Endodermal cell (in vitro differentiated cells): ENCODE results near the gene NDUFAF8. TPM values are rescaled to one million over a fixed set of nuclear protein-coding genes. Genes with fewer than 3 reads are reported as not detected.
A peak's percentile ranks its signal among the peaks of the same experiment; 100 is the strongest.

Experiments
- DNase-seq: peaks from one replicate; pipeline ENCODE4 v3.0.0-alpha.2; 2017
- H3K27ac ChIP-seq: 2 replicates; pipeline ENCODE4 v1.5.1; 2013; ENCODE audit warnings: mild to moderate bottlenecking, low read depth, low read length, moderate library complexity
- H3K27me3 ChIP-seq: 2 replicates; pipeline ENCODE4 v1.6.1; 2013; ENCODE audit warnings: mild to moderate bottlenecking, low read length, moderate library complexity; ENCODE audit not compliant: insufficient read depth, control insufficient read depth, poor library complexity, severe bottlenecking
- H3K36me3 ChIP-seq: 2 replicates; pipeline ENCODE4 v1.7.0; 2013; ENCODE audit warnings: mild to moderate bottlenecking, low read length, moderate library complexity; ENCODE audit not compliant: control insufficient read depth, insufficient read depth
- H3K4me1 ChIP-seq: one replicate; pipeline ENCODE4 v1.7.0; 2013; ENCODE audit warnings: low read length; ENCODE audit not compliant: control insufficient read depth, insufficient read depth
- H3K4me3 ChIP-seq: 2 replicates; pipeline ENCODE4 v1.5.1; 2013; ENCODE audit warnings: mild to moderate bottlenecking, low read length, moderate library complexity
- H3K9ac ChIP-seq: 2 replicates; pipeline ENCODE4 v1.6.1; 2013; ENCODE audit warnings: mild to moderate bottlenecking, low read length, moderate library complexity; ENCODE audit not compliant: poor library complexity, severe bottlenecking; ENCODE audit errors: extremely low read depth
- H3K9me3 ChIP-seq: 2 replicates; pipeline ENCODE4 v1.6.1; 2013; ENCODE audit warnings: mild to moderate bottlenecking, low read length, moderate library complexity; ENCODE audit not compliant: control insufficient read depth
- H3K27ac Mint-ChIP-seq: 2 replicates; pipeline ENCODE4 v1.8.0; 2020; ENCODE audit warnings: mixed read lengths
- H3K27me3 Mint-ChIP-seq: 2 replicates; pipeline ENCODE4 v1.8.0; 2021; ENCODE audit warnings: mild to moderate bottlenecking, mixed read lengths; ENCODE audit not compliant: insufficient read depth
- H3K36me3 Mint-ChIP-seq: 2 replicates; pipeline ENCODE4 v1.8.0; 2020; ENCODE audit warnings: low read depth, mixed read lengths
- H3K4me1 Mint-ChIP-seq: 2 replicates; pipeline ENCODE4 v1.8.0; 2020; ENCODE audit warnings: mixed read lengths
- H3K4me3 Mint-ChIP-seq: 2 replicates; pipeline ENCODE4 v1.8.0; 2020; ENCODE audit warnings: mild to moderate bottlenecking, moderate library complexity, mixed read lengths
- H3K9me3 Mint-ChIP-seq: 2 replicates; pipeline ENCODE4 v1.8.0; 2020; ENCODE audit warnings: mild to moderate bottlenecking, mixed read lengths
- WGBS, 2 experiments: methylation state at CpG; one replicate each; pipeline versions ENCODE4 v1.1.5 to v1.1.7; 2013; ENCODE audit warnings: missing lambda C conversion rate in 2 of 2, mixed read lengths in 1 of 2; ENCODE audit not compliant: insufficient coverage in 1 of 2, insufficient read length in 1 of 2; 5-methylcytosine and 5-hydroxymethylcytosine counted together
- total RNA-seq, 2 donors: library from RNA; stranded (reverse); fragmentation: NEBNext Ultra II Directional in 1 of 2; extraction: Animal tissue kit (Norgen Biotek cat#: 25700) in 1 of 2; gene quantifications; 2 replicates in 1 of 2; 3 replicates in 1 of 2; pipeline ENCODE4 v1.2.1, GENCODE V29; 2021
- TF ChIP-seq, protein P1 (sequence below): fragments of 200-600 bp; sonication (generic); conservative IDR thresholded peaks from 2 replicates; pipeline ENCODE4 v1.5.0; 2021; ENCODE audit warnings: antibody characterized with exemption, mild to moderate bottlenecking

Gene NDUFAF8
- total RNA-seq, 2 donors from 2014 or later, result 42.7 to 48.7 TPM

- 95 to 98% methylated on average over 14 to 17 of the region's 17 CpGs for WGBS, 2 experiments
- Histone ChIP-seq H3K9me3 (no peaks in the 10 kb centered on the region), H3K4me3 (no peak overlapping the region), H3K27me3 (no peaks in the 10 kb centered on the region), H3K9ac (no peak overlapping the region), H3K4me1 (peaks cover 7% of the 10 kb centered on the region), H3K36me3 (peaks cover 8% of the 10 kb centered on the region), H3K27ac (no peak overlapping the region)
- peaks cover 16% of the 10 kb centered on the region for H3K36me3 Mint-ChIP-seq
- no peak for DNase-seq
- TF ChIP-seq, protein P1, sequence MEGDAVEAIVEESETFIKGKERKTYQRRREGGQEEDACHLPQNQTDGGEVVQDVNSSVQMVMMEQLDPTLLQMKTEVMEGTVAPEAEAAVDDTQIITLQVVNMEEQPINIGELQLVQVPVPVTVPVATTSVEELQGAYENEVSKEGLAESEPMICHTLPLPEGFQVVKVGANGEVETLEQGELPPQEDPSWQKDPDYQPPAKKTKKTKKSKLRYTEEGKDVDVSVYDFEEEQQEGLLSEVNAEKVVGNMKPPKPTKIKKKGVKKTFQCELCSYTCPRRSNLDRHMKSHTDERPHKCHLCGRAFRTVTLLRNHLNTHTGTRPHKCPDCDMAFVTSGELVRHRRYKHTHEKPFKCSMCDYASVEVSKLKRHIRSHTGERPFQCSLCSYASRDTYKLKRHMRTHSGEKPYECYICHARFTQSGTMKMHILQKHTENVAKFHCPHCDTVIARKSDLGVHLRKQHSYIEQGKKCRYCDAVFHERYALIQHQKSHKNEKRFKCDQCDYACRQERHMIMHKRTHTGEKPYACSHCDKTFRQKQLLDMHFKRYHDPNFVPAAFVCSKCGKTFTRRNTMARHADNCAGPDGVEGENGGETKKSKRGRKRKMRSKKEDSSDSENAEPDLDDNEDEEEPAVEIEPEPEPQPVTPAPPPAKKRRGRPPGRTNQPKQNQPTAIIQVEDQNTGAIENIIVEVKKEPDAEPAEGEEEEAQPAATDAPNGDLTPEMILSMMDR, result no peak
- no peak overlapping the region for H3K27ac Mint-ChIP-seq
- no peaks in the 10 kb centered on the region for H3K27me3 Mint-ChIP-seq
- no peak overlapping the region for H3K4me3 Mint-ChIP-seq
- H3K9me3 Mint-ChIP-seq, result no peaks in the 10 kb centered on the region
- H3K4me1 Mint-ChIP-seq, result peaks cover 5% of the 10 kb centered on the region
These were observed 5.8 kb upstream of the NDUFAF8 start for GRCh38 chr17:81233316-81233715.

GRCh38 chr17:81233811-81234505 lies 5.2 kb upstream of the NDUFAF8 start:
- TF ChIP-seq, protein P1, result no peak
- no peak overlapping the region for H3K27ac ChIP-seq
- Mint-ChIP-seq H3K4me1 (peaks cover 5% of the 10 kb centered on the region), H3K9me3 (no peaks in the 10 kb centered on the region), H3K27me3 (no peaks in the 10 kb centered on the region), H3K36me3 (peaks cover 14% of the 10 kb centered on the region), H3K4me3 (no peak overlapping the region), H3K27ac (no peak overlapping the region)
- WGBS, 2 experiments, result 91 to 93% methylated on average over 7 to 21 of the region's 21 CpGs
- H3K9me3 ChIP-seq, result no peaks in the 10 kb centered on the region
- H3K4me3 ChIP-seq, result no peak overlapping the region
- no peaks in the 10 kb centered on the region for H3K27me3 ChIP-seq
- H3K36me3 ChIP-seq, result peaks cover 8% of the 10 kb centered on the region
- no peak for DNase-seq
- peaks cover 7% of the 10 kb centered on the region for H3K4me1 ChIP-seq
- H3K9ac ChIP-seq, result no peak overlapping the region

DNA sequence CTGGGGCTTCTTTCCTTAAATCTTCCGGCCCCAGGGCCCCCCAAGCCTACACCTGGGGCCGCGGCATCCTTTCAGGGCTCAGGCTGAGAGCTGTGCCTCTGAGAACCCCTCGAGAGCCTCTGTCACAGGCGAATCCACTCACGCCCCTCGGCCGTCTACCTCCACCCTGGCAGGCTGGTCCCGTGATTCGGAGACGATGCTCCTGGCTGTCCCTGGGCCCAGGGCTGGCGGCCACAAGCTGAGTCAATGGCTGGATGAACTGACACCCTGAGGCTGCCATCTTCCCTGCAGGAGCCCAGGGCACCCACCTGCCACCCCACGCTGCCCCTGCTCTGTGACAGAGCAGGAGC lies 4.6 kb upstream of the NDUFAF8 start:
- H3K27me3 ChIP-seq, result no peaks in the 10 kb centered on the region
- no peaks in the 10 kb centered on the region for H3K27me3 Mint-ChIP-seq
- no peak overlapping the region for H3K27ac ChIP-seq
- no peak overlapping the region for H3K4me3 ChIP-seq
- WGBS, 2 experiments, result 95 to 98% methylated on average over 8 to 13 of the region's 13 CpGs
- H3K4me1 ChIP-seq, result peaks cover 7% of the 10 kb centered on the region
- no peaks in the 10 kb centered on the region for H3K9me3 ChIP-seq
- peaks cover 8% of the 10 kb centered on the region for H3K36me3 ChIP-seq
- TF ChIP-seq, protein P1, result no peak
- no peak overlapping the region for H3K4me3 Mint-ChIP-seq
- peaks cover 13% of the 10 kb centered on the region for H3K36me3 Mint-ChIP-seq
- H3K9ac ChIP-seq, result no peak overlapping the region
- H3K4me1 Mint-ChIP-seq, result peaks cover 5% of the 10 kb centered on the region
- H3K9me3 Mint-ChIP-seq, result no peaks in the 10 kb centered on the region
- DNase-seq, result no peak
- peak overlapping the region; percentile 21 for H3K27ac Mint-ChIP-seq
